BLaER1 treated with 17β-estradiol and CSF1 and Interleukin-3, amounts not matched to agents 10 nM and 100 nM (cell line): ENCODE data around the gene MRNIP.

ENCODE experiments used
- H3K27ac ChIP-seq, 11 experiments: shearing (Covaris generic); formaldehyde crosslinking; 2 replicates each; pipeline ENCODE4 v1.8.1; 2022
- H3K27me3 ChIP-seq, 11 experiments: shearing (Covaris generic); formaldehyde crosslinking; 2 replicates each; pipeline ENCODE4 v1.8.1; 2022
- H3K36me3 ChIP-seq, 11 experiments: shearing (Covaris generic); formaldehyde crosslinking; 2 replicates each; pipeline ENCODE4 v1.8.1; 2022
- H3K4me1 ChIP-seq, 10 experiments: shearing (Covaris generic); formaldehyde crosslinking; 2 replicates each; pipeline ENCODE4 v1.8.1; 2022
- H3K4me2 ChIP-seq, 11 experiments: shearing (Covaris generic); formaldehyde crosslinking; 2 replicates each; pipeline ENCODE4 v1.8.1; 2022
- H3K4me3 ChIP-seq, 10 experiments: shearing (Covaris generic); formaldehyde crosslinking; 2 replicates each; pipeline ENCODE4 v1.8.1; 2022
- H3K9ac ChIP-seq, 11 experiments: shearing (Covaris generic); formaldehyde crosslinking; 2 replicates each; pipeline ENCODE4 v1.8.1; 2022
- H3K9me3 ChIP-seq, 11 experiments: shearing (Covaris generic); formaldehyde crosslinking; replicated peaks in 1 of 11; 2 replicates each; pipeline ENCODE4 v1.8.1; 2022
- H4K20me1 ChIP-seq, 11 experiments: shearing (Covaris generic); formaldehyde crosslinking; 2 replicates each; pipeline ENCODE4 v1.8.1; 2022
- Cebpa-rat ChIP-seq, 11 experiments: shearing (Covaris generic); IDR thresholded peaks; 2 replicates each; pipeline ENCODE4 v1.8.1; 2022

Gene MRNIP

GRCh38 chr5:179816401-179816795 lies 42.2 kb downstream of the MRNIP start:
- Histone ChIP-seq H3K36me3 (peaks cover 30 to 48% (median 41%) of the 10 kb centered on the region in 11 experiments), H3K4me1 (peaks cover 37 to 44% (median 41%) of the 10 kb centered on the region in 10 experiments), H3K27ac (peak overlapping the region in 2 of 11 experiments; percentile 20 to 48; a peak in 3 of 22 replicates), H3K9ac (peak overlapping the region in 7 of 11 experiments; percentile 49 to 75 (median 59); a peak in 9 of 22 replicates), H3K4me2 (peak overlapping the region; percentile 73 to 100 (median 91)), H4K20me1 (peaks cover 4 to 33% (median 6%) of the 10 kb centered on the region in 11 experiments; a peak in 17 of 22 replicates), H3K4me3 (peak overlapping the region in 8 of 10 experiments; percentile 38 to 60 (median 46); a peak in 13 of 20 replicates), H3K27me3 (peaks cover 19 to 34% (median 32%) of the 10 kb centered on the region in 11 experiments), H3K9me3 (no peaks in the 10 kb centered on the region)
- no peak for TF ChIP-seq Cebpa-rat (IDR thresholded peaks at IDR 0.05)

- Histone ChIP-seq H4K20me1 (peaks cover 0 to 28% (median 0%) of the 10 kb centered on the region in 11 experiments; a peak in 6 of 22 replicates), H3K27ac (no peak overlapping the region)
- TF ChIP-seq Cebpa-rat (IDR thresholded peaks at IDR 0.05) = no peak
Measured at GRCh38 chr5:179815491-179816249, 42.9 kb downstream of the MRNIP start.

GRCh38 chr5:179814090-179814489 lies 44.5 kb downstream of the MRNIP start:
- Histone ChIP-seq H3K27ac (no peak overlapping the region), H3K9me3 (peaks cover 0 to 7% (median 0%) of the 10 kb centered on the region in 11 experiments; a peak in 7 of 22 replicates), H3K4me3 (no peak overlapping the region), H3K4me1 (peaks cover 22 to 28% (median 26%) of the 10 kb centered on the region in 10 experiments), H3K9ac (no peak overlapping the region), H3K4me2 (no peak overlapping the region), H3K27me3 (peaks cover 19 to 34% (median 32%) of the 10 kb centered on the region in 11 experiments), H4K20me1 (peaks cover 0 to 28% (median 0%) of the 10 kb centered on the region in 11 experiments; a peak in 5 of 22 replicates), H3K36me3 (peaks cover 30 to 52% (median 42%) of the 10 kb centered on the region in 11 experiments)
- TF ChIP-seq Cebpa-rat (IDR thresholded peaks at IDR 0.05) = no peak

More at GRCh38 chr5:179815491-179816249, 42.9 kb downstream of the MRNIP start:
- H3K9ac ChIP-seq = no peak overlapping the region
- H3K4me3 ChIP-seq = no peak overlapping the region
- H3K9me3 ChIP-seq = peaks cover 0 to 7% (median 0%) of the 10 kb centered on the region in 11 experiments; a peak in 7 of 22 replicates
- H3K27me3 ChIP-seq = peaks cover 19 to 34% (median 32%) of the 10 kb centered on the region in 11 experiments
- peak overlapping the region in 1 of 11 experiments; percentile 99; a peak in 1 of 22 replicates for H3K4me2 ChIP-seq
- H3K4me1 ChIP-seq = peaks cover 37 to 44% (median 41%) of the 10 kb centered on the region in 10 experiments
- H3K36me3 ChIP-seq = peaks cover 30 to 51% (median 42%) of the 10 kb centered on the region in 11 experiments

- TF ChIP-seq Cebpa-rat (IDR thresholded peaks at IDR 0.05) = no peak
- no peak overlapping the region for H3K4me3 ChIP-seq
- peaks cover 0 to 7% (median 0%) of the 10 kb centered on the region in 11 experiments; a peak in 7 of 22 replicates for H3K9me3 ChIP-seq
- H3K4me2 ChIP-seq = no peak overlapping the region
- no peak overlapping the region for H3K9ac ChIP-seq
- peaks cover 0 to 28% (median 0%) of the 10 kb centered on the region in 11 experiments; a peak in 6 of 22 replicates for H4K20me1 ChIP-seq
- peaks cover 14 to 22% (median 19%) of the 10 kb centered on the region in 10 experiments for H3K4me1 ChIP-seq
- H3K36me3 ChIP-seq = peaks cover 30 to 52% (median 42%) of the 10 kb centered on the region in 11 experiments
- peaks cover 19 to 28% (median 27%) of the 10 kb centered on the region in 11 experiments for H3K27me3 ChIP-seq
- no peak overlapping the region for H3K27ac ChIP-seq
Measured at GRCh38 chr5:179812997-179813607, 45.5 kb downstream of the MRNIP start.

DNA sequence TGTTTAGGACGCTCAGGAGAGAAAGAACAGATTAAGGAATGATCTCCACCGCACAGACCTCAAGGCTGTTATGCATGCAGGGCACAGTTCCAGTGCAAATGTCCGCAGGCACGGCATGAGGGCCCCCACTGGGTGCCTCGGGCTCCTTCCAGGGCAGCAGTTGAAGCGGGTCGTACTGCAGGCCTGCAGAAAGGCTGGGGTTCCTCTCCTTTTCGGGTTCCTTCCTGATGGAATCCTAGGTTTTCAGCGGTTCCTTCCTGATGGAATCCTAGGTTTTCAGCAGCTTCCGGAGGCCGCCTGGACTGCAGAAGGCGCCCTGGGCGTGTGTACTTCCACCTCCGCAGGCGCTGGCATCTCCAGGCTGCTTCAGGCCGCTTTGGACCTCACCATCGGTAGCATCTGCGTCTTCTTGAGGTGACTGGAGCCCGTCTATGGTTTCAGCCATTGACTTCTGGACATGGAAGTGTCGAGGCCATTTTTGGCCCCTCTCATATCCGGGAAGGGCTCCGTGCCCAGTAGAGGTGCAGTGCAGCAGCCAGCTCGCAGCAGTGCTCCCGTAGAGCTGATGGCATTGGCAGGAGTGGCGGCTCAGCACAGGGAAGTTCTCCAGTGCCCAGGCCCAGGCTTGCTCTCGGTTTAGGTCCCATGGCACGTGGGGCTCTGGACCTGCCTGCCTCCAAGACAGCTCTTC lies 46.3 kb downstream of the MRNIP start:
- H3K9ac ChIP-seq = no peak overlapping the region
- no peak overlapping the region for H3K27ac ChIP-seq
- peaks cover 0 to 7% (median 0%) of the 10 kb centered on the region in 11 experiments; a peak in 7 of 22 replicates for H3K9me3 ChIP-seq
- TF ChIP-seq Cebpa-rat (IDR thresholded peaks at IDR 0.05) = no peak
- peaks cover 17 to 21% (median 18%) of the 10 kb centered on the region in 10 experiments for H3K4me1 ChIP-seq
- H4K20me1 ChIP-seq = peaks cover 0 to 24% (median 0%) of the 10 kb centered on the region in 11 experiments; a peak in 6 of 22 replicates
- no peak overlapping the region for H3K4me2 ChIP-seq
- H3K27me3 ChIP-seq = peaks cover 14 to 20% (median 19%) of the 10 kb centered on the region in 11 experiments
- no peak overlapping the region for H3K4me3 ChIP-seq
- peaks cover 30 to 52% (median 42%) of the 10 kb centered on the region in 11 experiments for H3K36me3 ChIP-seq

DNA sequence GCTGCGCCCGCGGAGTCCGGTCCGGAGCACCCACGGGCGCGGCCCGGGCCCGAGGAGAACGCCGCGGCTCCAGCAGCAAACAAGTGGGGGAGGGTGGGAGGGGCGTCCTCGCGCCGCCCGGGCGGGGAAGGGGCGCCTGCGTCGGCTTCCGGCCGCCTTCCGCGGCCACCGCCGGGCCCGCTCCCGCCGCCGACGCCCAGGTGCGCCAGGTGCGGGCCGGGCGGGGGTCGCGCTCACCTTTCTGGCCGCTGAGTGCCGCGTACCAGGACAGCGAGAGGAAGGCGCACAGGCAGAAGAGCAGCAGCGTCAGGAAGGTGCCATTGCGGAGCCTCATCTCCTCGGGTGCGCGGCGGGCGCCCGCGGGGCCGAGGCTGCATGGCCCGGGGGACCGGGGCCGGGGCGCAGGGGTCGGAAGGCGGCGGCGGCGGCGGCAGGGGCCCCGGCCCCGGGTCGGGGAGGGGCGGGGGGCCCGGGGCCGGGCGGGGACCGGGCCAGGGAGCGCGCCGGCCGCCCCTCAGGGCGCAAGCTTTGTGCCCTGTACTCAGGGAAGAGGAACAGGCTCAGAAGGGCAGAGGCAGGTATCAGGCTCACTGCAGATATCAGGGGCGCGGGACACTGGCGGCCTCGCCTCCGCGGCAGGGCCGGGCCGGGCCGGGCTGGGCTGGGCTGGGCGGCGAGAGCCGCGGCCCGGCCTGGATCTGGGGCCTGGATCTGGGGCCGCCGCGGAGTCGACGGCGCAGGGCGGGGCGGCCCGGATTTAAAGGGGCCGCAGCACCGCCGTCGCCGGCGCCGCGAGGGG lies 52.2 kb downstream of the MRNIP start, which contains the start of gene MGAT4B:
Gene MGAT4B, minus strand, starts transcription at position 617 of the 799 bp plus-strand sequence. Its CDS starts 283 bp downstream, at position 334.
- Histone ChIP-seq H3K4me1 (peaks cover 48 to 53% (median 50%) of the 10 kb centered on the region in 10 experiments), H3K27ac (peak within 1 kb of the TSS; percentile 82 to 92 (median 86)), H3K4me3 (peak within 1 kb of the TSS; percentile 73 to 87 (median 77)), H3K36me3 (peaks cover 0 to 11% (median 2%) of the 10 kb centered on the region in 11 experiments; a peak in 12 of 22 replicates), H3K4me2 (peak within 1 kb of the TSS; percentile 89 to 100 (median 96)), H3K27me3 (no peaks in the 10 kb centered on the region), H4K20me1 (peaks cover 38 to 48% (median 42%) of the 10 kb centered on the region in 11 experiments), H3K9ac (peak within 1 kb of the TSS; percentile 85 to 95 (median 89)), H3K9me3 (peaks cover 0 to 7% (median 0%) of the 10 kb centered on the region in 11 experiments; a peak in 7 of 22 replicates)
- TF ChIP-seq Cebpa-rat (IDR thresholded peaks at IDR 0.05) = no peak

- peaks cover 0 to 1% (median 0%) of the 10 kb centered on the region in 11 experiments; a peak in 4 of 22 replicates for H3K9me3 ChIP-seq
- TF ChIP-seq Cebpa-rat (IDR thresholded peaks at IDR 0.05) = no peak
- H3K36me3 ChIP-seq = peaks cover 0 to 15% (median 8%) of the 10 kb centered on the region in 11 experiments; a peak in 15 of 22 replicates
- no peaks in the 10 kb centered on the region for H3K27me3 ChIP-seq
- H3K4me3 ChIP-seq = peak overlapping the region; percentile 73 to 87 (median 77)
- H3K4me1 ChIP-seq = peaks cover 48 to 60% (median 52%) of the 10 kb centered on the region in 10 experiments
- peak overlapping the region; percentile 89 to 100 (median 96) for H3K4me2 ChIP-seq
- peak overlapping the region; percentile 85 to 95 (median 89) for H3K9ac ChIP-seq
- peak overlapping the region; percentile 82 to 92 (median 86) for H3K27ac ChIP-seq
- H4K20me1 ChIP-seq = peaks cover 38 to 55% (median 50%) of the 10 kb centered on the region in 11 experiments
Measured at GRCh38 chr5:179805529-179806249, 52.9 kb downstream of the MRNIP start.
